ENCODE results near the gene BPIFA3.

BPIFA3 gene

GRCh38 chr20:33224399-33224798, 7.2 kb downstream of the BPIFA3 start:
- DNase-seq (ENCODE audit: low spot score) = no peak

GRCh38 chr20:33229843-33230242, 12.7 kb downstream of the BPIFA3 start:
- DNase-seq (ENCODE audit: low spot score) = no peak

GRCh38 chr20:33231237-33231636, 14.1 kb downstream of the BPIFA3 start:
- DNase-seq (ENCODE audit: low spot score) = no peak

GRCh38 chr20:33232486-33233072, 15.4 kb downstream of the BPIFA3 start:
- no peak for DNase-seq (ENCODE audit: low spot score)

- no peak for DNase-seq (ENCODE audit: low spot score)
Measured at GRCh38 chr20:33233129-33233774, 16.1 kb downstream of the BPIFA3 start.

- DNase-seq (ENCODE audit: low spot score) = no peak
Measured at GRCh38 chr20:33234050-33234449, 16.9 kb downstream of the BPIFA3 start.

GRCh38 chr20:33235696-33236095, 18.5 kb downstream of the BPIFA3 start, which contains the start of gene BPIFA1:
TSS of gene BPIFA1 (plus strand) at chr20:33235996. CDS start at chr20:33237712, 1,716 bp downstream.
- DNase-seq (ENCODE audit: low spot score) = no peak

- no peak for DNase-seq (ENCODE audit: low spot score)
Measured at GRCh38 chr20:33236351-33236750, 19.2 kb downstream of the BPIFA3 start.

- no peak for DNase-seq (ENCODE audit: low spot score)
Measured at GRCh38 chr20:33237989-33238388, 20.8 kb downstream of the BPIFA3 start.

- DNase-seq (ENCODE audit: low spot score) = no peak
Measured at GRCh38 chr20:33239418-33239817, 22.3 kb downstream of the BPIFA3 start.

GRCh38 chr20:33239979-33240736, 23.0 kb downstream of the BPIFA3 start:
- DNase-seq (ENCODE audit: low spot score) = no peak

GRCh38 chr20:33240923-33241322, 23.8 kb downstream of the BPIFA3 start:
- DNase-seq (ENCODE audit: low spot score) = no peak

- no peak for DNase-seq (ENCODE audit: low spot score)
Measured at GRCh38 chr20:33242319-33243100, 25.4 kb downstream of the BPIFA3 start.

GRCh38 chr20:33246077-33246476, 28.9 kb downstream of the BPIFA3 start:
- DNase-seq (ENCODE audit: low spot score) = no peak

GRCh38 chr20:33249456-33249855, 32.3 kb downstream of the BPIFA3 start:
- DNase-seq (ENCODE audit: low spot score) = no peak

- DNase-seq (ENCODE audit: low spot score) = no peak
Measured at GRCh38 chr20:33250666-33251065, 33.5 kb downstream of the BPIFA3 start.

GRCh38 chr20:33251496-33251895, 34.3 kb downstream of the BPIFA3 start:
- no peak for DNase-seq (ENCODE audit: low spot score)

- DNase-seq (ENCODE audit: low spot score) = no peak
Measured at GRCh38 chr20:33252460-33252859, 35.3 kb downstream of the BPIFA3 start.

- DNase-seq (ENCODE audit: low spot score) = no peak
Measured at GRCh38 chr20:33255005-33255404, 37.9 kb downstream of the BPIFA3 start.

GRCh38 chr20:33257237-33257636, 40.1 kb downstream of the BPIFA3 start:
- no peak for DNase-seq (ENCODE audit: low spot score)

GRCh38 chr20:33259371-33259770, 42.2 kb downstream of the BPIFA3 start:
- DNase-seq (ENCODE audit: low spot score) = no peak

- no peak for DNase-seq (ENCODE audit: low spot score)
Measured at GRCh38 chr20:33261465-33261864, 44.3 kb downstream of the BPIFA3 start.
